MCF 10A (cell line): ENCODE measurements around the gene SMYD2. TPM values are rescaled to one million over a fixed set of nuclear protein-coding genes. Genes with fewer than 3 reads are reported as not detected.
A peak's percentile ranks its signal among the peaks of the same experiment; 100 is the strongest.

Experiments
- BruUV-seq: library from RNA; stranded (reverse); fragments of 400-500 nt; replicated peaks from 2 replicates; lab custom pipeline; 2021; lab: Mats Ljungman, UMichigan
- CTCF ChIA-PET: fragments of 300-600 bp; sonication (Branson Sonifier 250); formaldehyde crosslinking; extraction: SDS; loops from one replicate; lab custom pipeline; 2021; ENCODE audit warnings: antibody characterized with exemption, inconsistent platforms; lab: Yijun Ruan, JAX
- POLR2A ChIA-PET: fragments of 300-600, 350-650 bp; sonication (Branson Sonifier 250); formaldehyde crosslinking; extraction: SDS; loops from one replicate; lab custom pipeline; 2020; ENCODE audit warnings: antibody characterized with exemption, inconsistent platforms; lab: Yijun Ruan, JAX
- DNase-seq: peaks from one replicate; pipeline ENCODE4 v3.0.0-alpha.2; 2018; ENCODE audit not compliant: unreplicated experiment
- H3K27ac Mint-ChIP-seq: one replicate; pipeline ENCODE4 v1.8.0; 2022; ENCODE audit warnings: mild to moderate bottlenecking, low read depth, mixed read lengths; ENCODE audit not compliant: unreplicated experiment
- H3K27me3 Mint-ChIP-seq: one replicate; pipeline ENCODE4 v1.8.0; 2022; ENCODE audit warnings: mixed read lengths; ENCODE audit not compliant: insufficient read depth, unreplicated experiment
- H3K36me3 Mint-ChIP-seq: one replicate; pipeline ENCODE4 v1.8.0; 2022; ENCODE audit warnings: mild to moderate bottlenecking, moderate library complexity, mixed read lengths; ENCODE audit not compliant: insufficient read depth, unreplicated experiment
- H3K4me1 Mint-ChIP-seq: one replicate; pipeline ENCODE4 v1.8.0; 2022; ENCODE audit warnings: mixed read lengths; ENCODE audit not compliant: insufficient read depth, unreplicated experiment
- H3K4me3 Mint-ChIP-seq: one replicate; pipeline ENCODE4 v1.8.0; 2022; ENCODE audit warnings: mild to moderate bottlenecking, moderate library complexity, mixed read lengths; ENCODE audit not compliant: unreplicated experiment
- H3K9me3 Mint-ChIP-seq: one replicate; pipeline ENCODE4 v1.8.0; 2022; ENCODE audit warnings: mixed read lengths; ENCODE audit not compliant: unreplicated experiment
- intact Hi-C: fragments of 100-400 bp; cut with micrococcal nuclease; formaldehyde crosslinking; loops from 2 replicates; pipeline ENCODE4 v1.14.1; 2022
- total RNA-seq: library from RNA; stranded (reverse); gene quantifications from 2 replicates; pipeline ENCODE4 v1.2.3, GENCODE V29; 2022
- TF ChIP-seq, protein P1 (sequence below): fragments of 200-600 bp; IDR thresholded peaks from one replicate; pipeline ENCODE4 v1.8.0; 2022; ENCODE audit warnings: antibody characterized with exemption, mild to moderate bottlenecking; ENCODE audit not compliant: unreplicated experiment

SMYD2 gene
- total RNA-seq, 1 experiment from 2014 or later: 75.1 TPM

GRCh38 chr1:214236477-214236876 lies 44.5 kb upstream of the SMYD2 start:
- no peaks in the 10 kb centered on the region for H3K9me3 Mint-ChIP-seq
- H3K4me3 Mint-ChIP-seq: no peak overlapping the region
- no peaks in the 10 kb centered on the region for H3K4me1 Mint-ChIP-seq
- ChIA-PET POLR2A (interaction anchor here (0.7 kb wide), 1 partner anchor 376 kb away, joined by 3 read pairs; no protein-coding TSS in a partner anchor), CTCF (interaction anchor here (0.5 to 2.5 kb wide), 7 partner anchors 14 to 96 kb away, joined by 3 to 33 read pairs (median 5); no protein-coding TSS in a partner anchor)
- BruUV-seq: no TSS peak
- intact Hi-C loops: no loop called here
- H3K36me3 Mint-ChIP-seq: no peaks in the 10 kb centered on the region
- H3K27me3 Mint-ChIP-seq: peaks cover 45% of the 10 kb centered on the region
- no peak for DNase-seq
- TF ChIP-seq, protein P1, sequence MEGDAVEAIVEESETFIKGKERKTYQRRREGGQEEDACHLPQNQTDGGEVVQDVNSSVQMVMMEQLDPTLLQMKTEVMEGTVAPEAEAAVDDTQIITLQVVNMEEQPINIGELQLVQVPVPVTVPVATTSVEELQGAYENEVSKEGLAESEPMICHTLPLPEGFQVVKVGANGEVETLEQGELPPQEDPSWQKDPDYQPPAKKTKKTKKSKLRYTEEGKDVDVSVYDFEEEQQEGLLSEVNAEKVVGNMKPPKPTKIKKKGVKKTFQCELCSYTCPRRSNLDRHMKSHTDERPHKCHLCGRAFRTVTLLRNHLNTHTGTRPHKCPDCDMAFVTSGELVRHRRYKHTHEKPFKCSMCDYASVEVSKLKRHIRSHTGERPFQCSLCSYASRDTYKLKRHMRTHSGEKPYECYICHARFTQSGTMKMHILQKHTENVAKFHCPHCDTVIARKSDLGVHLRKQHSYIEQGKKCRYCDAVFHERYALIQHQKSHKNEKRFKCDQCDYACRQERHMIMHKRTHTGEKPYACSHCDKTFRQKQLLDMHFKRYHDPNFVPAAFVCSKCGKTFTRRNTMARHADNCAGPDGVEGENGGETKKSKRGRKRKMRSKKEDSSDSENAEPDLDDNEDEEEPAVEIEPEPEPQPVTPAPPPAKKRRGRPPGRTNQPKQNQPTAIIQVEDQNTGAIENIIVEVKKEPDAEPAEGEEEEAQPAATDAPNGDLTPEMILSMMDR: no peak
- no peak overlapping the region for H3K27ac Mint-ChIP-seq

DNA sequence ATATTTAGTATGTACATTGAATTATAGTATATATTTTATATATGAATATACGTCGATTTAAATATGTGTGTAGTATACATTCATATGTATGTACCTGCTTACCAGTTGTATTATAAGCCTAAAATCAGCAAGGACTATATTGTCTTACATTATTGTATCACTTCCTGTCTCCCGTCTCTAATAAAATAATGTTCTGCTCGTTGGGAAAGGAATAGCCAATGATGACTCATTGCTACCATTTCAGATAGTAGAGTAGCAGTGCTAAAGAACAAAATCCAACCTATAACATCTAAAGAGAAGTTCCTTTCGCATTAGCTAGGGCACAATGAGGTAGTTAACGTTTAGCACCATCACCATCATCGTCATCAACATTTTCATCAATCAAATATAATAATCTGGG lies 39.9 kb upstream of the SMYD2 start:
- TF ChIP-seq, protein P1: no peak
- CTCF ChIA-PET: interaction anchor here (1.1 to 2.7 kb wide), 7 partner anchors 11 to 92 kb away, joined by 3 to 34 read pairs (median 8); no protein-coding TSS in a partner anchor
- H3K27me3 Mint-ChIP-seq: peaks cover 31% of the 10 kb centered on the region
- no peaks in the 10 kb centered on the region for H3K9me3 Mint-ChIP-seq
- intact Hi-C loops: no loop called here
- H3K4me3 Mint-ChIP-seq: no peak overlapping the region
- POLR2A ChIA-PET: interaction anchor here (0.7 to 1.0 kb wide), 2 partner anchors 14 to 870 kb away, joined by 3 read pairs; no protein-coding TSS in a partner anchor
- peak; percentile 32 for DNase-seq
- H3K36me3 Mint-ChIP-seq: no peaks in the 10 kb centered on the region
- H3K4me1 Mint-ChIP-seq: no peaks in the 10 kb centered on the region
- no TSS peak for BruUV-seq
- no peak overlapping the region for H3K27ac Mint-ChIP-seq

- H3K36me3 Mint-ChIP-seq: no peaks in the 10 kb centered on the region
- peaks cover 6% of the 10 kb centered on the region for H3K4me1 Mint-ChIP-seq
- CTCF ChIA-PET: interaction anchor here (0.6 to 3.9 kb wide), 9 partner anchors 14 to 119 kb away, joined by 3 to 34 read pairs (median 5); no protein-coding TSS in a partner anchor
- H3K27me3 Mint-ChIP-seq: peaks cover 39% of the 10 kb centered on the region
- intact Hi-C loops: no loop called here
- H3K27ac Mint-ChIP-seq: no peak overlapping the region
- no peak overlapping the region for H3K4me3 Mint-ChIP-seq
- no peaks in the 10 kb centered on the region for H3K9me3 Mint-ChIP-seq
- BruUV-seq: no TSS peak
- POLR2A ChIA-PET: interaction anchor here (0.7 kb wide), 1 partner anchor 453 kb away, joined by 3 read pairs; no protein-coding TSS in a partner anchor
- DNase-seq: no peak
- TF ChIP-seq, protein P1: no peak
Observed at GRCh38 chr1:214244252-214244651, 36.7 kb upstream of the SMYD2 start.

GRCh38 chr1:214244841-214245240 lies 36.1 kb upstream of the SMYD2 start:
- TF ChIP-seq, protein P1: no peak
- intact Hi-C loops: no loop called here

More at GRCh38 chr1:214244841-214245240, 36.1 kb upstream of the SMYD2 start:
- ChIA-PET CTCF (interaction anchor here (0.7 to 3.9 kb wide), 6 partner anchors 13 to 88 kb away, joined by 4 to 34 read pairs (median 8); no protein-coding TSS in a partner anchor), POLR2A (no interaction called here)
- H3K36me3 Mint-ChIP-seq: no peaks in the 10 kb centered on the region
- peaks cover 45% of the 10 kb centered on the region for H3K27me3 Mint-ChIP-seq
- H3K27ac Mint-ChIP-seq: no peak overlapping the region
- no peak overlapping the region for H3K4me3 Mint-ChIP-seq
- peaks cover 6% of the 10 kb centered on the region for H3K4me1 Mint-ChIP-seq
- DNase-seq: no peak
- BruUV-seq: no TSS peak
- no peaks in the 10 kb centered on the region for H3K9me3 Mint-ChIP-seq
